Skeletal muscle cell (primary cell): ENCODE measurements around the gene CFAP74.

Experiments
- DNase-seq: peaks from one replicate; pipeline ENCODE4 v3.0.0-alpha.2; 2010; ENCODE audit warnings: low read depth
- H3K4me3 ChIP-seq: 2 replicates; pipeline ENCODE4 v1.5.1; 2011; ENCODE audit warnings: low read depth, mild to moderate bottlenecking, control low read depth, low read length, moderate library complexity

The CFAP74 gene

DNA sequence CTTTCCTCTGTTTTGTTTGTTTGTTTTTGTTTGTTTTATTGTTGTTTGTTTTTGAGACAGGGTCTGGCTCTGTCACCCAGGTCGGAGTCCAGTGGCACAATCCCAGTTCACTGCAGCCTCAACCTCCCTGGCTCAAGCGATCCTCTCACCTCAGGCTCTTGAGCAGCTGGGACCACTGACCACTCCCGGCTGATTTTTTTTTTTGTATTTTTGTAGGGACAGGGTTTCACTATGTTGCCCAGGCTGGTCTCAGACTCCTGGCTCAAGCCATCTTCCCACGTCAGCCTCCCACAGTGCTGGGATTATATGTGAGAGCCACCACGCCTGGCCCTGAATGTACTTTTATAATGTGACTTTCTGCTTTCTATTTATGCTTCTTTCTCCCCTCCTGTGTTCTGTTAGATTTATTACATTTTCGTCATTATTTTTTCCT is 93.5 kb downstream of the CFAP74 start:
- peak overlapping the region; percentile 50 for H3K4me3 ChIP-seq
- no peak for DNase-seq

GRCh38 chr1:1908506-1908791 is 95.1 kb downstream of the CFAP74 start:
- H3K4me3 ChIP-seq = peak overlapping the region; percentile 64
- DNase-seq = no peak

- H3K4me3 ChIP-seq = no peak overlapping the region
- no peak for DNase-seq
Measured at GRCh38 chr1:1907098-1907736, 96.4 kb downstream of the CFAP74 start.

DNA sequence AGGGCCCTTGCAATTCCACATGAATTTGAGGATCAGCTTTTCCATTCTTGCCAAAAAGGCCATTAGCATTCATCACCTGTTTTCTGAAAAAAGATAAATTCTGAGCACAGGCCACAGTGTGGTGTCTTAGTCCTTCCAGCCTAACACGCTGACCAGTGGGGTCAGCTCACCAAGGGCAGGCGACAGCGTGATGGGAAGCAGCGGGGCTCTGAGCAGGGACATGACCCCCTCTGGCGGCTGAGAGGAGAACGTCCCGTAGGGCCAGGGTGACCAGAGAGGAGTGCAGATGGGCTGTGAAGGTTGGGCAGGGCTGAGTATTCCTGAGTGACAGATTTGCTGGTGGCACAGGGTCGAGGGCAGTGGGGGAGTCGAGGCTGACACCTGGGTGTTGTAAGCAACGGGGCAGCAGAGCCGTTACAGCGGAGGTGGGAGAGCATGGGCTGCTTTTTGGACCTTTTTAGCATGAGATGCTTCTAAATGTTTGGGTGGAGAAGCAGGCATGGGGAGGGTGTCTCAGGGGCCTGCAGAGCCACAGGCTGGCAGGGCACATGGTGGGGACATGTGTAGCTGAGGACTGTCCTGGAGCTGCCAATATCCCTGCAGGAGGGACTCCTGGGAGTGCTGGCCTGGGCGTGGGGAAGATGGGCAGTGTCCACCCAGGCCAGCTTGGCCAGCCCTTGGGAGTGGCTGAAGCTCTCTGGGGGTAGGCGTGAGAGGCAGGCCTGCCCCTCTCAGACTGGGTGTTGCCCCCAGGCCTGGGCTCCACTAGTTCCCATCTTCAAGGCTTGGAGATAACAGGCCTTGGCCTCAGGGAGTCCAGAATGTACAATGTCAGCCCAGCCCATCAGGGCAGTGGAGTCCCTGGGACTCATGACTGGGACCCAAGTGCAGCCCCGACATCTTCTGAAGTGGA is 97.1 kb downstream of the CFAP74 start:
- no peak overlapping the region for H3K4me3 ChIP-seq
- DNase-seq = no peak

DNA sequence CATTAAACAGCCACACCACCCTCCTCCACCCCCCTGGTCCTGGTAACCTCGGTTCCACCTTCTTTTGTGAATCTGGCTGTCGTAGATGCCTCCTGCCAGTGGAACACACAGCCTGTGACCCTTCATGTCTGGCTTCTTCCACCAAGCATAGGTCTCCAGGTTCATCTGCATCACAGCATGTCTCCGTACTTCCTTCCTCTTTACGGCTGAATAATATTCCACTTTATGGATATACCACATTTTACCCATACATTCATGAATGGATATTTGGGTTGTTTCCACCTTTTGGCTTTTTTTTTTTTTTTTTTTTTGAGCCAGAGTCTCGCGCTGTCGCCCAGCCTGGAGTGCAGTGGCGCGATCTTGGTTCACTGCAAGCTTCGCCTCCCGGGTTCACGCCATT is 100.4 kb downstream of the CFAP74 start:
- no peak overlapping the region for H3K4me3 ChIP-seq
- DNase-seq = no peak

DNA sequence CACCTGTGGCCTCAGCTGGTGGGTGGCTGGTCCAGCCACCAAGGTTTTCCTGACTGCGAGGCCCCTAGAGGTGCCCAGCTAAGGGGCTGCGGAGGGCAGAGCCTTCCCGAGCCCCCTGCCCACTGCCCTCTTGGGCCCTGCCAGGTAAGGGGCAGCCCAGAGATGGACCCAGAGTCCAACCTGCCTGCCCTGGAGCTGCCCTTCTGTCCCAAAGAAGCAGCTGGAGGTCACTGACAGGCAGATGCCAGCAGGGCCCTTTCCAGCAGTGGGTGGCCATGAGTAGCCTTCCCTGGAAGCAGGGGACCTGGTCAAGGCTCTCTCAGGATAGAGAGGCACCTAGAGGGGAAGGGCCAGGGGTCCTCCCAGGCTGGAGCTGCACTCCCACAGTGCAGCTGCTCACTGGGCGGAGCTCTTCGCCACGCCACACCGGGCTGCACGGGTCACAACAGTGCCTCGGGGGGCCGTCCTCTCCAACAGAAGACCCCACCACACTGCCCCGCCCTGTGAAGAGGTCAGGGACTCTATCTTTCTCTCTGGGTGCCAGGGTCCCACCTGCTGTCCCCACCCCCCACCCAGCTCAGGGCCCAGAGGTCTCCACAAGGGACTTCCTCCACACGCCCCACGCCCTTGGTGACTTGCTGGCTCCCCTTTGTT is 101.8 kb downstream of the CFAP74 start:
- no peak for DNase-seq
- no peak overlapping the region for H3K4me3 ChIP-seq

DNA sequence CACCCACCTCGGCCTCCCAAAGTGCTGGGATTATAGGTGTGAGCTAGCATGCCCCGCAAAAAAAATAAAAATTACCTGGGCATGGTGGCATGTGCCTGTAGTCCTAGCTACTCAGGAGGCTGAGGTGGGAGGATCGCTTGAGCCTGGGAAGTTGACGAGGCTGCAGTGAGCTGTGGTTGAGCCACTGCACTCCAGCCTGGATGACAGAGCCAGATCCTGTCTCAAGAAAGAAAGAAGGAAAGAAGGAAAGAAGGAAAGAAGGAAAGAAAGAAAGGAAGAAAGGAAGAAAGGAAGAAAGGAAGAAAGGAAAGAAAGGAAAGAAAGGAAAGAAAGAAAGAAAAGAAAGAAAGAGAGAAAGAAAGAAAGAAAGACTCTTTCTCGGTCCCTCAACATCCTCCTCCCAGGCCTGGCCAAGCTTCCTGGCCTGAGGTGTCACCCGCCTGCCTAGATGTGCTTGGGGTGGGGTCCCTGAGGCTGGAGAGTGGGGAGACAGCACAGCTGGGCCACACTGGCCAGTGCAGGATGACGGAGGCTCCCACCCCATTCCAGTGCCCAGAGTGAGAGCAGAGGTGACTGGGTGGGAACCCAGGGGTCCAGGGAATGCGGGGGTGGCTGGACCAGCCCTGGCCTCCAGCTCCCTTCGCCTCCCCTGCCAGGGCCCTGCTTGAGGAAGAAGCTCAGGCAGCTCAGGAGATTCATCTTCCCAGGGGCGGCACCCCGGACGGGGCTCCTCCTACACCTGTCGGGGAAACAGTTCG is 102.5 kb downstream of the CFAP74 start:
- no peak overlapping the region for H3K4me3 ChIP-seq
- no peak for DNase-seq

GRCh38 chr1:1899967-1900327 is 103.6 kb downstream of the CFAP74 start:
- H3K4me3 ChIP-seq = no peak overlapping the region
- DNase-seq = no peak

DNA sequence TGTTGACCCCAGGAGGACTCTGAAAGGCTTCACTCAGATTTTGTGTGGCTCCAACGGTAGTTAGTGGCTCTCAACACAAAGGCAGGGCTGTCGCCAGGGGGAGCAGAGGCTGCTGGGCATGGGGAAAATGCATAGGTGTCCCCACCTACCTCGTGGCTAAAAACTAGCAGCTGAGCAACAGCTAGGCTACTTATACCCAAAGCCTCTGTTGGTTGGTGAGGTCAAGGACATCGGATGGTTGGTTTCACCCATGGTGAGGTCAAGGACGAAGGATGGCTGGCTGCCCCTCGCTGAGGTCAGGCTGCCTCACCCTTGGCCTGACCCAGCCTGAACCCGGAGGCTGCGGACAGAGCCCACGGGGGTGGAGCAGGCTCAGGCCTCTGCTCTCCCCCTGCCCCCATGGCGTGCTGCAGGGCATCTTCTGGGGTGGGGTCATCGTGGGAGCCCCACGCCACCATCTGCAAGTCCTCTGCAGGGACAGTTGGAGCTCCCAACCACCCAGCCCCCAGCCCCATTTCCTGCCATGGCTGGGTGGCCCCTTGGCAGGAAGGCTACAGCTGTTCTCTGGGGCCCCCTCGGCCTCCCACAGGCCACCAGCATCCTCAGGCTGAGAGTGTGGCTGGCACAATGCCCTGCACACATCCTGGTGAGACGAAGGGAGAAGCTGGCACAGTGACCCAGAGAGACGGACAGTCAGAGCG is 104.2 kb downstream of the CFAP74 start:
- no peak overlapping the region for H3K4me3 ChIP-seq
- DNase-seq = no peak

- no peak overlapping the region for H3K4me3 ChIP-seq
- no peak for DNase-seq
Measured at GRCh38 chr1:1898246-1898933, 105.2 kb downstream of the CFAP74 start.

DNA sequence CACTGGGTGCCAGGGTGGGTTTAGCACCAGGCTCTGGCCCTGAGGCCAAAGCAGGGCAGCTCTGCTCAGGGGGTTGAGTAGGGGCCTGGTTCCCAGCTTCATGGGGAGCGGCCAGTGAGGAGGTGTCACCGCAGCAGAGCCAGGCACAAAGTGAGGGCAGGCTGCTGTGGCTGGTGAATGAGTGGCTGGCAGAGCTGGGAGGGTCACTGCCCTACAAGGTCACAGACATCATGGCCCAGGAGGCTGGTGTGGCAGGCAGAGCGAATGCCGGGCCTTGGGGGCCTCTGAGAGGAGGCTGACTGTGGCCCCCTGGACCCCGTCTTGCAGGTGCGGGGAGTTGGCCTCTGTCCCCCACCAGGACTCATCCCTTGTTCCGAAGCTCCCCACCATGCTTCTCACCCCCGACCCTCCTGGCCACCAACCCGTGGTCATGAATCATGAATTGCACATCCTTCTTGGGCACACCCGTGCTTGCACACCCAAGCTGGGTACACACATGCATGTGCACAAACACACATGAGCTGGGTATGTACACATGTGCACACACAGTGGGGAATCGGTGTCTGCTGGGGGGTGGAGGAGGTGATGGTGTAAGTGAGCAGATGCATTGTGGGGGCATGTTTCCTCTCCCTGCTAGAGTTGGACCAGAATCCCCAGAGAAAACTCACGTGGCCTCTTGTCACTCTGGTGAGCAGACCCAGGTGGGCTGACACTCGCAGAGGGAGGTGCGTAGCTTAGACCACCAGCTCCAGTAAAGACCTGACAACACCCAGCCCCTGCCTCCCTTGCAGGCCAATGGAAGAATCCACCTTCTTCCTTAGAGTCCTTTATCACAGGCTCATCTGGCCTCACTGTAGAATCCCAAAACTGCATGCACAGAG is 107.9 kb downstream of the CFAP74 start:
- no peak overlapping the region for H3K4me3 ChIP-seq
- DNase-seq = no peak

DNA sequence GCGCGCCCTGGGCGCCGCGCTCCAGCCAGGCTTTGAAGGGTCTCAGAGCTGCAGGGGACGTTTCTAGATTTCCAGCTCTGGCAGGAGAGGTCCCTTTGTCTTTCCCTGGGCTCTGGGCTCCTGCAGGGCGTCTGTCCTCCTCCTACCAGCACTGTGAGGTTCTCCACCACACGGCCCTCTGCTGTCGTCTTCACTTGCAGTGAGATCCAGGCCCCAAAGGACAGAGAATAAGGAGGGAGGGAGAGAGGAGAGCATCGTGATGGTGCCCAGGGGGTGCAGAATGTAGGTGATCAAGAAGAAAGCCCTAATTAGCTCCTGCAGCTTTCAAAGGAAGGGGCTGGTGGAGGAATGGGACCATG is 108.5 kb downstream of the CFAP74 start:
- DNase-seq = no peak
- no peak overlapping the region for H3K4me3 ChIP-seq

DNA sequence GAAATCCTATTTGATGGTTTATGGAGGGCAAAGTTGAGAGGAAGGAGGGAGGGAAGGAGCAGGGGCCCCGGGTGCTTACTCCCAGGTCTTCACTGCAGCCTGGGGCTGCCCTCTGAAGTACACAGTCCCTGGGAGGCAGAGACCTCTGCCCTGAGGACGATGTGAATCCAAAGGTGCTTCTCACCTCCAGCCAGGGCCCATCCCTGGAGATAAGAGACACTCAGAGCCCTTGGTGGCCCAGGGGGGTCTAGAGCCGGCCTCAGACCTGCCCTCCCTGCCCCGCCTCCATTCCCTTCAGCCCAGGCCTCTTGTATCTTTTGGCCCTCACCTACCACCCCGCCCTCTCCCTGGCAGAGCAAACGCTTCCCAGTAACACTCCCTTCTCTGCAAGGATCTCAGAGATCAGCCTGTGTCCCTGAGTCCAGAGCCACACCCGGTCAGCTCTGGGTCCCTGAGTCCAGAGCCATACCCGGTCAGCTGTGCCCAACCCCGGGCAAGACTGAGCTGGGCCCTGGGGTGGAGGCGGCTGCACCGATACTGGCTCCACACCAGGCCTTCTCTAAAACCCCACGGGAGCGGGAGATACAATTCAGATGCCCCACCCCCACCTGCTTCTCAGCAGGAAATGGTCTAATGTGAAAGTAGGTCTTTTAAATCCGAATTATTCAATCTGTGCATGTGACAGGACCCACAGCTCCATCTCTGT is 109.1 kb downstream of the CFAP74 start:
- no peak overlapping the region for H3K4me3 ChIP-seq
- DNase-seq = no peak

GRCh38 chr1:1893997-1894353 is 109.6 kb downstream of the CFAP74 start:
- H3K4me3 ChIP-seq = no peak overlapping the region
- DNase-seq = no peak

- DNase-seq = no peak
- H3K4me3 ChIP-seq = no peak overlapping the region
Measured at GRCh38 chr1:1893291-1893985, 110.1 kb downstream of the CFAP74 start.

DNA sequence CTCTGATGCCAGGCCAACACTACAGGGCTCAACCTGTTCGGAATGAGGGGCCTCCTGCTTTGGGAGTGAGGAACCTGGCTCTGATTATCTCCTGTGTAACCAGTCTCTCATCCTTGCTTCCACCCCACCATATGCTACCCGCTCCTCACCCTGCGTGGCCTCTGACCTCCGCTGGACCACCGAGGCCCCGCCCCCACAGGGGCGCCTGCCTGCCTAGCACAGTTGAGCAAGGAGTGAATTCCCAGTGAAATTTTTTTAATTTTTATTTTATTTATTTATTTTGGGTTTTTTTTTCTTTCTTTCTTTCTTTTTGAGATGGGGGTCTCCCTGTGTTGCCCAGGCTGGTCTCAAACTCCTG is 110.8 kb downstream of the CFAP74 start:
- no peak overlapping the region for H3K4me3 ChIP-seq
- no peak for DNase-seq

DNA sequence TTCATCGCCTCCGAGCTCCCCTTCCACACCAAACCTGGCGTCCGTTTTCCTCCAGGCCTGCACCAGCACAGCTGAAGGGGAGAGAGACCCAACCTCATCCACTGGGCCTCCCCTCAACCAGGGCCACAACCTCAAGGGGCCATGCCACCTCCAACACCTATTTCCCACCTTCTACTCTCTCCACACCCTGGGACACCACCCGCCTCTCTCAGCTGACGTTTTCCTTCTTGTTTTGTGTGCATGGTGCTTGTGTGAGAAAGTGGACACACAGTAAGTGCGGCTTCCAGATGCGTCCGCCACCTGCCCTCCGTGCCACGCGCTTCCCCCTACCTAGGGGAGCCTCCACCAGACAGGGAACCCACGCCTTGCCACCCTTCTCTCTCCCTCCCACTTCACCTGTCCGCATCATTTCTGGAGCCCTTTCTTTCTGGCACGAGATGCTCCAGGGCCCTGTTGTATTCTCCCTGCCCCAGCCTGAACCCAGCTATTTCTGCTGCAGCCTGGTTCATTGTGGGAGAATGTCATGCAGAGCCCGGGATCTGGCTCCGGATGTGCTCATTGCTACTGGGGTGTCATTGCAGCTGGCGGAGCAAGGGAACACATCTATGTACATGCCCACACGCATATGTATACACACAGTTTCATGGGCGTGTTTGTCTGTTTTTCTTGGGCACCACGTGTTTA is 111.4 kb downstream of the CFAP74 start:
- DNase-seq = no peak
- peak overlapping the region; percentile 62 for H3K4me3 ChIP-seq
